H9 (cell line): ENCODE data around the gene CNKSR1. TPM values are rescaled to one million over a fixed set of nuclear protein-coding genes. Genes with fewer than 3 reads are reported as not detected.

ENCODE experiments used
- DNase-seq: peaks from one replicate; pipeline ENCODE4 v3.0.0-alpha.2; 2017
- H2AFZ ChIP-seq: one replicate; pipeline ENCODE4 v1.6.1; 2013; ENCODE audit warnings: mild to moderate bottlenecking, low read length, control low read depth, moderate library complexity
- H2AK5ac ChIP-seq: 2 replicates; pipeline ENCODE4 v1.6.1; 2013; ENCODE audit warnings: low read length, control low read depth, mixed read lengths; ENCODE audit not compliant: insufficient read length
- H2BK120ac ChIP-seq: one replicate; pipeline ENCODE4 v1.6.1; 2013; ENCODE audit warnings: low read depth, mild to moderate bottlenecking, low read length, control low read depth, inconsistent platforms; ENCODE audit not compliant: poor library complexity, severe bottlenecking
- H2BK12ac ChIP-seq: 2 replicates; pipeline ENCODE4 v1.6.1; 2013; ENCODE audit warnings: low read length, control low read depth, mixed read lengths, low read depth; ENCODE audit not compliant: insufficient read length
- H2BK15ac ChIP-seq: 2 replicates; pipeline ENCODE4 v1.6.1; 2013; ENCODE audit warnings: low read depth, low read length, control low read depth
- H2BK20ac ChIP-seq: one replicate; pipeline ENCODE4 v1.6.1; 2013; ENCODE audit warnings: low read depth, mild to moderate bottlenecking, low read length, control low read depth, inconsistent platforms; ENCODE audit not compliant: poor library complexity, severe bottlenecking
- H2BK5ac ChIP-seq: 2 replicates; pipeline ENCODE4 v1.6.1; 2013; ENCODE audit warnings: low read length, control low read depth, mixed read lengths; ENCODE audit not compliant: insufficient read length
- H3K14ac ChIP-seq: 2 replicates; pipeline ENCODE4 v1.6.1; 2013; ENCODE audit warnings: low read length, control low read depth; ENCODE audit not compliant: insufficient read depth
- H3K18ac ChIP-seq: 2 replicates; pipeline ENCODE4 v1.6.1; 2013; ENCODE audit warnings: low read depth, mild to moderate bottlenecking, mixed read lengths, low read length, control low read depth; ENCODE audit not compliant: insufficient read length
- H3K23ac ChIP-seq: 2 replicates; pipeline ENCODE4 v1.6.1; 2013; ENCODE audit warnings: low read length, control low read depth, mixed read lengths, low read depth; ENCODE audit not compliant: insufficient read length
- H3K23me2 ChIP-seq: 2 replicates; pipeline ENCODE4 v1.6.1; 2013; ENCODE audit warnings: low read depth, mild to moderate bottlenecking, mixed read lengths, low read length, control low read depth; ENCODE audit not compliant: insufficient read length, poor library complexity, severe bottlenecking
- H3K27ac ChIP-seq: 2 replicates; pipeline ENCODE4 v1.5.1; 2013; ENCODE audit warnings: low read length, control low read depth, mixed read lengths, low read depth; ENCODE audit not compliant: insufficient read length
- H3K27me3 ChIP-seq: 2 replicates; pipeline ENCODE4 v1.6.1; 2013; ENCODE audit warnings: low read length, control low read depth, inconsistent platforms; ENCODE audit not compliant: insufficient read depth
- H3K4ac ChIP-seq: 2 replicates; pipeline ENCODE4 v1.6.1; 2013; ENCODE audit warnings: low read depth, mild to moderate bottlenecking, control low read depth, inconsistent platforms, low read length, moderate library complexity
- H3K4me1 ChIP-seq: 2 replicates; pipeline ENCODE4 v1.6.1; 2013; ENCODE audit warnings: low read length, control low read depth, inconsistent platforms; ENCODE audit not compliant: insufficient read depth
- H3K4me2 ChIP-seq: 2 replicates; pipeline ENCODE4 v1.6.1; 2013; ENCODE audit warnings: low read length, control low read depth, mixed read lengths; ENCODE audit not compliant: insufficient read length, insufficient read depth
- H3K56ac ChIP-seq: 2 replicates; pipeline ENCODE4 v1.6.1; 2013; ENCODE audit warnings: low read depth, mild to moderate bottlenecking, mixed read lengths, low read length, control low read depth; ENCODE audit not compliant: insufficient read length
- H3K79me1 ChIP-seq: 2 replicates; pipeline ENCODE4 v1.6.1; 2013; ENCODE audit warnings: low read depth, mild to moderate bottlenecking, moderate library complexity, low read length, control low read depth, inconsistent platforms; ENCODE audit not compliant: insufficient read depth, poor library complexity, severe bottlenecking
- H3K79me2 ChIP-seq: 2 replicates; pipeline ENCODE4 v1.6.1; 2013; ENCODE audit warnings: low read length, control low read depth, inconsistent platforms; ENCODE audit not compliant: insufficient read depth
- H3K9ac ChIP-seq: 2 replicates; pipeline ENCODE4 v1.6.1; 2013; ENCODE audit warnings: low read length, control low read depth, mixed read lengths; ENCODE audit not compliant: insufficient read length; ENCODE audit errors: extremely low read depth
- H3K9me3 ChIP-seq: one replicate; pipeline ENCODE4 v1.6.1; 2013; ENCODE audit warnings: low read depth, low read length, inconsistent platforms; ENCODE audit not compliant: control insufficient read depth
- H3T11ph ChIP-seq: one replicate; pipeline ENCODE4 v1.6.1; 2013; ENCODE audit warnings: mild to moderate bottlenecking, low read length, control low read depth, inconsistent platforms
- H4K20me1 ChIP-seq: one replicate; pipeline ENCODE4 v1.6.1; 2013; ENCODE audit not compliant: control insufficient read depth, insufficient read length, insufficient read depth
- H4K5ac ChIP-seq: 2 replicates; pipeline ENCODE4 v1.6.1; 2013; ENCODE audit warnings: low read depth, mild to moderate bottlenecking, mixed read lengths, low read length, control low read depth; ENCODE audit not compliant: insufficient read length
- H4K8ac ChIP-seq: replicated peaks from 2 replicates; pipeline ENCODE4 v1.6.1; 2013; ENCODE audit warnings: low read length, control low read depth, mixed read lengths, low read depth; ENCODE audit not compliant: insufficient read length
- H4K91ac ChIP-seq: 2 replicates; pipeline ENCODE4 v1.6.1; 2013; ENCODE audit warnings: low read depth, mild to moderate bottlenecking, moderate library complexity, mixed read lengths, low read length, control low read depth; ENCODE audit not compliant: insufficient read length
- H3K27ac Mint-ChIP-seq, 3 experiments: 2 replicates in 2 of 3; 3 replicates in 1 of 3; pipeline ENCODE4 v1.8.0; 2020 to 2021; ENCODE audit warnings: mixed read lengths in 3 of 3, mild to moderate bottlenecking in 1 of 3, moderate library complexity in 1 of 3
- H3K27me3 Mint-ChIP-seq: 2 replicates; pipeline ENCODE4 v1.8.0; 2021; ENCODE audit warnings: low read depth, mild to moderate bottlenecking, moderate library complexity, mixed read lengths
- H3K36me3 Mint-ChIP-seq, 3 experiments: 2 replicates in 2 of 3; 3 replicates in 1 of 3; pipeline ENCODE4 v1.8.0; 2020 to 2021; ENCODE audit warnings: low read depth in 3 of 3, mixed read lengths in 3 of 3; ENCODE audit not compliant: insufficient read depth in 1 of 3
- H3K4me1 Mint-ChIP-seq, 2 experiments: 2 replicates each; pipeline ENCODE4 v1.8.0; 2020; ENCODE audit warnings: mixed read lengths in 2 of 2
- H3K4me3 Mint-ChIP-seq, 2 experiments: 2 replicates in 1 of 2; 3 replicates in 1 of 2; pipeline ENCODE4 v1.8.0; 2020 to 2021; ENCODE audit warnings: mild to moderate bottlenecking in 2 of 2, mixed read lengths in 2 of 2, moderate library complexity in 1 of 2
- H3K9me3 Mint-ChIP-seq, 2 experiments: 2 replicates in 1 of 2; 3 replicates in 1 of 2; pipeline ENCODE4 v1.8.0; 2020; ENCODE audit warnings: mild to moderate bottlenecking in 2 of 2, mixed read lengths in 2 of 2, moderate library complexity in 1 of 2
- WGBS: extraction: QIAGEN DNeasy Blood & Tissue Kit; methylation state at CpG from one replicate; pipeline ENCODE4 v1.1.7; 2013; ENCODE audit warnings: missing lambda C conversion rate, low lambda C conversion rate, mixed read lengths; ENCODE audit not compliant: insufficient read length; ENCODE audit errors: extremely low coverage; 5-methylcytosine and 5-hydroxymethylcytosine counted together
- total RNA-seq: library from RNA; stranded (reverse); gene quantifications from 2 replicates; pipeline ENCODE4 v1.2.1, GENCODE V29; 2021
- TF ChIP-seq, protein P1 (sequence below): fragments of 200-600 bp; sonication (generic); conservative IDR thresholded peaks from 3 replicates; pipeline ENCODE4 v1.8.0; 2021; ENCODE audit warnings: antibody characterized with exemption, mild to moderate bottlenecking

The CNKSR1 gene
- total RNA-seq, 1 experiment from 2014 or later: 26.3 TPM

DNA sequence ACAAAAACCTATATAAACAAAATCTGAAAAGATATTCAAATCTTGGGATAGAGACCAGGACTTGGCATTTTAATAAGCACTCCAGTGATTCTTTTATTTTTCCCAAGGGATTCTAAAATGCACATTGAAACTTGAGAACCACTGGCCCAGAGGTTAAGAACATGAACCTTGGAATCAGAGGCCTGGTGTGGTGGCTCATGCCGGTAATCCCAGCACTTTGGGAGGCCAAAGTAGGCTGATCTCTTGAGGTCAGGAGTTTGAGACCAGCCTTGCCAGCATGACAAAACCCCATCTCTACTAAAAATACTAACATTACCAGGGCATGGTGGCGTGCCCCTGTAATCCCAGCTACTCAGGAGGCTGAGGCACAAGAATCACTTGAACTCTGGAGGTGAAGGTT lies 43.8 kb downstream of the CNKSR1 start:
- H2BK12ac ChIP-seq: no peak overlapping the region
- DNase-seq: no peak
- H2BK20ac ChIP-seq: no peak overlapping the region
- no peak overlapping the region for H2AFZ ChIP-seq
- peaks cover 9% of the 10 kb centered on the region for H3K23me2 ChIP-seq
- H4K20me1 ChIP-seq: no peaks in the 10 kb centered on the region
- no peaks in the 10 kb centered on the region for H3K9me3 ChIP-seq
- no peaks in the 10 kb centered on the region for H3K79me1 ChIP-seq
- no peak overlapping the region for H3K4ac ChIP-seq
- H3K18ac ChIP-seq: no peak overlapping the region
- no peak overlapping the region for H3T11ph ChIP-seq
- no peak overlapping the region for H3K4me2 ChIP-seq
- H4K8ac ChIP-seq: no peak overlapping the region
- TF ChIP-seq, protein P1, sequence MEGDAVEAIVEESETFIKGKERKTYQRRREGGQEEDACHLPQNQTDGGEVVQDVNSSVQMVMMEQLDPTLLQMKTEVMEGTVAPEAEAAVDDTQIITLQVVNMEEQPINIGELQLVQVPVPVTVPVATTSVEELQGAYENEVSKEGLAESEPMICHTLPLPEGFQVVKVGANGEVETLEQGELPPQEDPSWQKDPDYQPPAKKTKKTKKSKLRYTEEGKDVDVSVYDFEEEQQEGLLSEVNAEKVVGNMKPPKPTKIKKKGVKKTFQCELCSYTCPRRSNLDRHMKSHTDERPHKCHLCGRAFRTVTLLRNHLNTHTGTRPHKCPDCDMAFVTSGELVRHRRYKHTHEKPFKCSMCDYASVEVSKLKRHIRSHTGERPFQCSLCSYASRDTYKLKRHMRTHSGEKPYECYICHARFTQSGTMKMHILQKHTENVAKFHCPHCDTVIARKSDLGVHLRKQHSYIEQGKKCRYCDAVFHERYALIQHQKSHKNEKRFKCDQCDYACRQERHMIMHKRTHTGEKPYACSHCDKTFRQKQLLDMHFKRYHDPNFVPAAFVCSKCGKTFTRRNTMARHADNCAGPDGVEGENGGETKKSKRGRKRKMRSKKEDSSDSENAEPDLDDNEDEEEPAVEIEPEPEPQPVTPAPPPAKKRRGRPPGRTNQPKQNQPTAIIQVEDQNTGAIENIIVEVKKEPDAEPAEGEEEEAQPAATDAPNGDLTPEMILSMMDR: no peak
- no peak overlapping the region for H2AK5ac ChIP-seq
- no peak overlapping the region for H3K56ac ChIP-seq
- no peak overlapping the region for H2BK120ac ChIP-seq
- no peak overlapping the region for H3K9ac ChIP-seq
- no peak overlapping the region for H4K5ac ChIP-seq
- H3K79me2 ChIP-seq: no peaks in the 10 kb centered on the region
- no peak overlapping the region for H3K14ac ChIP-seq
- no peak overlapping the region for H4K91ac ChIP-seq
- H3K36me3 Mint-ChIP-seq: no peaks in the 10 kb centered on the region
- no peak overlapping the region for H3K4me3 Mint-ChIP-seq
- H2BK15ac ChIP-seq: no peak overlapping the region
- H3K23ac ChIP-seq: no peak overlapping the region
- no peaks in the 10 kb centered on the region for H3K4me1 ChIP-seq
- peaks cover 31% of the 10 kb centered on the region for H3K27me3 Mint-ChIP-seq
- H3K27ac Mint-ChIP-seq: no peak overlapping the region
- H3K9me3 Mint-ChIP-seq: no peaks in the 10 kb centered on the region
- H2BK5ac ChIP-seq: no peak overlapping the region
- peaks cover 19 to 22% of the 10 kb centered on the region in 2 experiments for H3K4me1 Mint-ChIP-seq
- WGBS: no CpG with 5 or more reads among the region's 2 CpGs
- H3K27me3 ChIP-seq: no peaks in the 10 kb centered on the region
- H3K27ac ChIP-seq: no peak overlapping the region
